Thoracic aorta (tissue), 2 donors: ENCODE data around the gene OR13C4. TPM values are rescaled to one million over a fixed set of nuclear protein-coding genes. Genes with fewer than 3 reads are reported as not detected.

Experiments
- ATAC-seq: fragments of 150-250 bp; one replicate; pipeline ENCODE4 v1.8.0; 2017; ENCODE audit warnings: low read depth; ENCODE audit not compliant: insufficient number of reproducible peaks, low FRiP score
- DNase-seq: peaks from one replicate; pipeline ENCODE4 v3.0.0-alpha.2; 2020; ENCODE audit warnings: low spot score
- H3K27ac ChIP-seq, 2 donors: fragments of 200-600 bp; sonication (generic); 1 replicate in 1 of 2; 2 replicates in 1 of 2; pipeline ENCODE4 v1.5.1; 2016; ENCODE audit warnings: mild to moderate bottlenecking in 2 of 2, moderate library complexity in 2 of 2
- H3K27me3 ChIP-seq: fragments of 200-600 bp; sonication (generic); replicated peaks from 2 replicates; pipeline ENCODE4 v1.6.0; 2016; ENCODE audit warnings: mild to moderate bottlenecking; ENCODE audit not compliant: insufficient read depth
- H3K36me3 ChIP-seq: fragments of 200-600 bp; sonication (generic); one replicate; pipeline ENCODE4 v1.5.1; 2016
- H3K4me1 ChIP-seq, 2 donors: fragments of 200-600 bp; sonication (generic); 1 replicate in 1 of 2; 2 replicates in 1 of 2; pipeline versions ENCODE4 v1.5.1 to v1.6.0; 2016; ENCODE audit warnings: low read depth in 2 of 2, mild to moderate bottlenecking in 1 of 2; ENCODE audit not compliant: control insufficient read depth in 1 of 2
- H3K4me3 ChIP-seq: fragments of 200-600 bp; sonication (generic); 2 replicates; pipeline ENCODE4 v1.5.1; 2016; ENCODE audit warnings: mild to moderate bottlenecking
- H3K9me3 ChIP-seq: fragments of 200-600 bp; sonication (generic); 2 replicates; pipeline ENCODE4 v1.5.1; 2016
- total RNA-seq, 2 donors: library from RNA; depleted of rRNA; stranded (reverse); fragments of >200 nt; gene quantifications; one replicate each; pipeline versions ENCODE4 v1.1.0 to v1.2.3, GENCODE V29; 2016
- TF ChIP-seq, protein P1 (sequence below): fragments of 200-600 bp; sonication (generic); IDR thresholded peaks from one replicate; pipeline ENCODE4 v1.5.1; 2019; ENCODE audit warnings: antibody characterized with exemption

The OR13C4 gene
- total RNA-seq, 2 donors from 2014 or later: not detected

DNA sequence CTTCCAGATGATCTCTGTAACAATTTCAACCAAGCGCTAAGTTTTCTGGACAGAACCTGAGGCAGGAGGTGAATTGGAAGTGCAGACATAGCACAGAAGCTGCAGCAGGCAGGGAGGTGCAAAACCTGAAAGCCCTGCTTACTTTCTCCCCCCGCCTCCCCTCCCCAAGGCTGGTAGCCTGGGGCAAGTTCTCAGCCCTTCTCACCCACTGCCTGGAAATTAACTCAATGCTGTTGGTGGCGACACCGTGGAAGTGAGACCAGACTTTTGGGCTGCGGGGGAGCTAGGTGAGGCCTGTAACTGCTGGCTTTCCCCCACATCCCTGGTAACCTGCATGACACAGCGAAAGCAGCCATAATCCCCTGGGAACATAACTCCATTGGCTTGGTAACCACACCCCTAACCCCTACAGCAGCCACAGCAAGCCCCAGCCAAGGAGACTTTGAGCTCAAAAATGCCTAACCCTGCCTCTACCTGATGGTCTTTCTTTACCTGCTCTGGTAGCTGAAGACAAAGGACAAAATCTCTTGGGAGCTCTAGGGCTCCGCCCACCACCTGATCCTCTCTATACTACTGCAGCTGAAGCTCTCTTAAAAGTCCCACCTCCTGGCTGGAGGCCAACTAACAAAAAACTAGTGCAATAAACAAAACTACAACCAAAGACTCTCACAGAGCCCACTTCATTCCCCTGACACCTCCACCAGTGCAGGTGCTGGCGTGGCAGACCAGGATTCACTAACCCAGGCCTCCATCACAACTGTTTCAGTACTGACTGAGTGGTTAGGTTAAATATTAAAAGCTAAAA is 30.0 kb upstream of the OR13C4 start:
- H3K27ac ChIP-seq: no peak overlapping the region
- no peaks in the 10 kb centered on the region for H3K4me1 ChIP-seq
- no peaks in the 10 kb centered on the region for H3K9me3 ChIP-seq
- TF ChIP-seq, protein P1, sequence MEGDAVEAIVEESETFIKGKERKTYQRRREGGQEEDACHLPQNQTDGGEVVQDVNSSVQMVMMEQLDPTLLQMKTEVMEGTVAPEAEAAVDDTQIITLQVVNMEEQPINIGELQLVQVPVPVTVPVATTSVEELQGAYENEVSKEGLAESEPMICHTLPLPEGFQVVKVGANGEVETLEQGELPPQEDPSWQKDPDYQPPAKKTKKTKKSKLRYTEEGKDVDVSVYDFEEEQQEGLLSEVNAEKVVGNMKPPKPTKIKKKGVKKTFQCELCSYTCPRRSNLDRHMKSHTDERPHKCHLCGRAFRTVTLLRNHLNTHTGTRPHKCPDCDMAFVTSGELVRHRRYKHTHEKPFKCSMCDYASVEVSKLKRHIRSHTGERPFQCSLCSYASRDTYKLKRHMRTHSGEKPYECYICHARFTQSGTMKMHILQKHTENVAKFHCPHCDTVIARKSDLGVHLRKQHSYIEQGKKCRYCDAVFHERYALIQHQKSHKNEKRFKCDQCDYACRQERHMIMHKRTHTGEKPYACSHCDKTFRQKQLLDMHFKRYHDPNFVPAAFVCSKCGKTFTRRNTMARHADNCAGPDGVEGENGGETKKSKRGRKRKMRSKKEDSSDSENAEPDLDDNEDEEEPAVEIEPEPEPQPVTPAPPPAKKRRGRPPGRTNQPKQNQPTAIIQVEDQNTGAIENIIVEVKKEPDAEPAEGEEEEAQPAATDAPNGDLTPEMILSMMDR: no peak
- no peaks in the 10 kb centered on the region for H3K27me3 ChIP-seq
- H3K36me3 ChIP-seq: no peaks in the 10 kb centered on the region
- ATAC-seq: peak; percentile 58
- DNase-seq: no peak
- H3K4me3 ChIP-seq: no peak overlapping the region

DNA sequence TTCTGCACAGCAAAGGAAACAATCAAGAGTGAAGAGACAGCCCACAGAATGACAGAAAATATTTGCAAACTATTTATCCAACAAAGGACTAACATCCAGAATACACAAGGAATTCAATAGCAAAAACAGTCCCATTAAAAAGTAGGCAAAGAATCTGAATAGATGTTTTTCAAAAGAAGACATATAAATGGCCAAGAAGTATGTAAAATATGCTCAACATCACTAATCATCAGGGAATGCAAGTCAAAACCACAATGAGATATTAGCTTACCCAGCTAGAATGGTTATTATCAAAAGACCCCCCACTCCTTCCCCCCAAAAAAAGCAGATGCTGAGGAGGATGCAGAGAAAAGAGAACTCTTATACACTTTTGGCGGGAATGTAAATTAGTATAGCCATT is 28.5 kb upstream of the OR13C4 start:
- Histone ChIP-seq H3K4me3 (no peak overlapping the region), H3K27me3 (no peaks in the 10 kb centered on the region), H3K4me1 (no peaks in the 10 kb centered on the region), H3K27ac (no peak overlapping the region), H3K36me3 (no peaks in the 10 kb centered on the region), H3K9me3 (no peaks in the 10 kb centered on the region)
- ATAC-seq: no peak
- DNase-seq: no peak
- TF ChIP-seq, protein P1: no peak

DNA sequence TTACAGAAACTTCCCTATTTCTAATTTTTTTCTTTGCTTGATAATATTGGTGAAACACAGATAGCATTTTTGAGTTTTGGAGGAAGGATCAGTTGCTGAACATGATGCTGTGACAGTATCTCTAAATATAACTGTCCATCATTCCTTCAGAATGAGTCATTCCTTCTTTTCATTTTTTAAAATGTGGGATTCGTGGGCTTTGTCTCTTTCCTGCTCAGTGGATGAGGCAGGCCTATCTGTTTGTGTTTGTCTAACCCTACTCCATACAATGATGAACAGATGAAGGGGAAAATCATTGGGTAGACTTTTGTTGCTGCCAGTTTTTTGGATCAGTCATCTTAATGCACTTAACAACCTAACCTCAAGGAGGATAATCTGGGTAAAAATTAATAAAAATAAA is 26.3 kb upstream of the OR13C4 start:
- Histone ChIP-seq H3K27ac (no peak overlapping the region), H3K4me1 (no peaks in the 10 kb centered on the region), H3K4me3 (no peak overlapping the region), H3K27me3 (no peaks in the 10 kb centered on the region), H3K36me3 (no peaks in the 10 kb centered on the region), H3K9me3 (no peaks in the 10 kb centered on the region)
- ATAC-seq (no peak), DNase-seq (no peak)
- TF ChIP-seq, protein P1: no peak

DNA sequence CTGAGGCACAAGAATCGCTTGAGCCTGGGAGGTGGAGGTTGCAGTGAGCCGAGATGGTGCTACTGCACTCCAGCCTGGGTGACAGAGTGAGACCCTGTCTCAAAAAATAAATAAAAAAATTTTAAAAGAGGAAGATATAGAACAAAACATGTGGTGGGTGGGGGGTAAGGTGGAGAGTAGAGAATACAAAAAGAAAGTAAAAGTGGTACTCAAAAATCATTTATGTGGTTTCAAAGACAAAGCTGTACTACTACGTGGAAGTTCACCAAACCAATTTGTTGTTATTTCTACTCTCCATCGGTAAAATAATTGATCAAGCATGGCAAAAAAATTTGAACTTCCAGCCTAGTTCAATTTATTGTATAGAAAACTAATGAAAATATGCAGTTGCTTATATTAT is 17.6 kb upstream of the OR13C4 start:
- Histone ChIP-seq H3K9me3 (no peaks in the 10 kb centered on the region), H3K4me3 (no peak overlapping the region), H3K27ac (no peak overlapping the region), H3K36me3 (no peaks in the 10 kb centered on the region), H3K27me3 (no peaks in the 10 kb centered on the region), H3K4me1 (no peaks in the 10 kb centered on the region)
- no peak for ATAC-seq
- DNase-seq: no peak
- TF ChIP-seq, protein P1: no peak

DNA sequence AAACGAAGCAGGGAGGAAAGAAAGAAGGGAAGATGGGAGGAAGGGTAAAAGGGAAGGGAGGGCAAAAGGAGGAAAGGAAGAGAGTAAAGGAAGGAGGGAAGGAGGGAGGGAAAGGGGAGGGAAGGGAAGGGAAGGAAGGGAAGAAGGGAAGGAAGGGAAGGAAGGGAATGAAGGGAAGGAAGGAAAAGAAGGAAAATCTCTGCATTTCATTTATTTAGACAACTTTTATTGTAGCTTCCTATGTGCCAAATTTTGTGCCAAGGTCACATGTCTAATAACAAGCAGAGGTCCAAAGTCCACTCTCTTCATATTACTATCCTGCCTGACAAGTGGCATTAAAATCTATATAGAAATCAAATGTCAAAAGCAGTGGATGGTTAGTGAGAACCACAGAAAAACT is 12.3 kb upstream of the OR13C4 start:
- no peak overlapping the region for H3K4me3 ChIP-seq
- TF ChIP-seq, protein P1: no peak
- H3K4me1 ChIP-seq: no peaks in the 10 kb centered on the region
- H3K36me3 ChIP-seq: no peaks in the 10 kb centered on the region
- H3K27me3 ChIP-seq: no peaks in the 10 kb centered on the region
- no peaks in the 10 kb centered on the region for H3K9me3 ChIP-seq
- no peak for DNase-seq
- no peak overlapping the region for H3K27ac ChIP-seq
- ATAC-seq: no peak
